GM10248 (cell line): ENCODE measurements around the gene SUCLA2.
"Not testable (repeated sequence)": the region's sequence is repeated elsewhere in the genome, so short reads cannot be mapped to it uniquely, and the experiment has no call there.

Experiments used
- CTCF ChIA-PET: fragments of 300-600 bp; sonication (Branson Sonifier 250); formaldehyde crosslinking; extraction: SDS; loops from one replicate; lab custom pipeline; 2021; ENCODE audit warnings: antibody characterized with exemption; lab: Yijun Ruan, JAX
- POLR2A ChIA-PET: fragments of 350-650 bp; sonication (Branson Sonifier 250); formaldehyde crosslinking; extraction: SDS; loops from one replicate; lab custom pipeline; 2020; ENCODE audit warnings: antibody characterized with exemption; lab: Yijun Ruan, JAX
- DNase-seq: peaks from one replicate; pipeline ENCODE4 v3.0.0; 2012; ENCODE audit errors: extremely low spot score
- CTCF ChIP-seq: IDR thresholded peaks from 2 replicates; pipeline ENCODE4 v1.5.1; 2012; ENCODE audit warnings: mild to moderate bottlenecking, low read depth; ENCODE audit errors: extremely low read depth, missing control alignments, control extremely low read depth

SUCLA2 gene

GRCh38 chr13:47949799-47950198 lies 51.3 kb downstream of the SUCLA2 start:
- TF ChIP-seq CTCF, result no peak
- ChIA-PET CTCF (interaction anchor here (1.9 kb wide), 1 partner anchor 18 kb away, joined by 4 read pairs; no protein-coding TSS in a partner anchor), POLR2A (no interaction called here)
- no peak for DNase-seq

GRCh38 chr13:47945738-47946137 lies 55.3 kb downstream of the SUCLA2 start:
- no peak for DNase-seq
- ChIA-PET CTCF (no interaction called here), POLR2A (no interaction called here)
- TF ChIP-seq CTCF, result no peak

GRCh38 chr13:47945146-47945545 lies 55.9 kb downstream of the SUCLA2 start:
- DNase-seq, POLR2A ChIA-PET, CTCF ChIA-PET: not testable (repeated sequence)

- POLR2A ChIA-PET, result no interaction called here
- TF ChIP-seq CTCF, result no peak
- CTCF ChIA-PET, result no interaction called here
- no peak for DNase-seq
Measured at GRCh38 chr13:47934371-47934770, 66.7 kb downstream of the SUCLA2 start.

DNA sequence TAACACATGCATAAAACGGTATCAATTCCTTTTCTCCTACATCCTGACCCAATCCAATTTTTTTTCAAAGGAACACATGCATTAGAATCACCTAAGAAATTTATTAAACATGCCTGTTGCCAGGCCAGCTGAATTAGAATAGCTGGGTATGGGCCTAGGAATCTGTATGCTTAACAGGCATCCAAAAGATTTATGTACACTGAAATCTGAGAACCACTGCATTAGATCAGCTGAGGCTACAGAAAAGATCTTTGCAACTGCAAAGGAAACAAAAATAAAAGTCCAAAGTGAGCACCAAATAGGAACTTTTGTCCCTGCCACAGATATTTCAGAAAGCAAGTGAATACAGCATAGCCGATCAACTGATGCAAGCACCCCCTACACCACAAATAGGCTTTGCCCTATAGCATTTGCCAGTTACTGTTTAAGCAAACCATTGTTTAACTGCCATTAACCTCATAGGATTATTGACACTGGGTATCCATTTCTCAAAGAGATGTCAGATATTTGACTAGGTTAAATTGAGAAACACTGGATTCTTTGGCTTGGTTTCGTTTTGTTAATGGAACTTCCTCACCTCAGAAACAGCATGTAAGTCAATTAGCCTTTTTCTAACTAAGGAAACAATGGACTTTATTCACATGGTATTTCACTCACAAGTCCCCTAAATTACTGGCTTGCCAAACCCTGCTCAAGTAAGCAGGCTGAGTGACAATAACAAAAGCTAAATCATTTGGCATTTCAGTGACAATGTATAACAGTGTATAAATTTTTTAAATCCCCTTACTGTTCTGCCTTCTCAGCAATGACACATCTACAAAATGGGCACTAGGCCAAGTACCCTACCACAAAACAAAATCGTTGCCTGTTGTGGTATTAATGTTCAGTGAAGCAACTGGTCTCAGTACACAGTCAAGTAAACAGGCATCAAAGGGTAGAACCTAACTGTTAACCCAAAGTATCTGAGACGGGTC lies 67.8 kb downstream of the SUCLA2 start:
- DNase-seq, result no peak
- TF ChIP-seq CTCF, result no peak
- ChIA-PET CTCF (no interaction called here), POLR2A (no interaction called here)

GRCh38 chr13:47930649-47931165 lies 70.4 kb downstream of the SUCLA2 start:
- ChIA-PET POLR2A (no interaction called here), CTCF (no interaction called here)
- TF ChIP-seq CTCF, result no peak
- DNase-seq, result no peak

- ChIA-PET POLR2A (no interaction called here), CTCF (interaction anchor here (0.8 kb wide), 1 partner anchor 9 kb away, joined by 3 read pairs; no protein-coding TSS in a partner anchor)
- no peak for DNase-seq
- TF ChIP-seq CTCF, result no peak
Measured at GRCh38 chr13:47929156-47929555, 71.9 kb downstream of the SUCLA2 start.
